B cell (primary cell): ENCODE data around the gene SEMA7A. TPM values are rescaled to one million over a fixed set of nuclear protein-coding genes. Genes with fewer than 3 reads are reported as not detected.

Experiments used
- ATAC-seq: fragments of 200-7000 bp; cut with Tn5 transposase; one replicate; pipeline ENCODE4 v1.10.0; 2021; ENCODE audit warnings: low read depth, mild to moderate bottlenecking, moderate number of reproducible peaks, moderate library complexity
- CTCF ChIA-PET: fragments of 350-600 bp; sonication (Branson Sonifier 250); formaldehyde crosslinking; loops from one replicate; lab custom pipeline; 2021; ENCODE audit warnings: antibody characterized with exemption, inconsistent platforms; lab: Charles Lee
- POLR2A ChIA-PET: fragments of 350-600 bp; sonication (Branson Sonifier 250); formaldehyde crosslinking; loops from one replicate; lab custom pipeline; 2021; ENCODE audit warnings: antibody characterized with exemption; lab: Charles Lee
- DNase-seq: peaks from one replicate; pipeline ENCODE4 v3.0.0; 2013
- H2AFZ ChIP-seq: 2 replicates; pipeline ENCODE4 v1.6.1; 2012; ENCODE audit warnings: mild to moderate bottlenecking, low read depth, low read length; ENCODE audit not compliant: insufficient read depth, poor library complexity, severe bottlenecking
- H3K27ac ChIP-seq, 2 donors: 1 replicate in 1 of 2; 2 replicates in 1 of 2; pipeline ENCODE4 v1.5.1; 2012 to 2013; ENCODE audit warnings: low read length in 2 of 2, mild to moderate bottlenecking in 2 of 2, moderate library complexity in 1 of 2
- H3K27me3 ChIP-seq, 4 experiments: fragments of 200-600 bp in 1 of 4; sonication (generic) in 1 of 4; replicated peaks in 1 of 4; 1 replicate in 2 of 4; 2 replicates in 2 of 4; pipeline versions ENCODE4 v1.6.1 to v1.7.0; 2013 to 2016; ENCODE audit warnings: low read length in 3 of 4, mild to moderate bottlenecking in 2 of 4, mixed read lengths in 1 of 4, moderate library complexity in 1 of 4; ENCODE audit not compliant: insufficient read depth in 4 of 4, control insufficient read depth in 3 of 4; ENCODE audit errors: control extremely low read depth in 1 of 4
- H3K36me3 ChIP-seq, 2 experiments: replicated peaks in 1 of 2; 1 replicate in 1 of 2; 2 replicates in 1 of 2; pipeline versions ENCODE4 v1.6.1 to v1.7.1; 2013; ENCODE audit warnings: low read length in 1 of 2; ENCODE audit not compliant: insufficient read depth in 2 of 2, control insufficient read depth in 1 of 2; ENCODE audit errors: control extremely low read depth in 1 of 2, extremely low read depth in 1 of 2
- H3K4me1 ChIP-seq, 2 donors: fragments of 200-600 bp in 1 of 2; sonication (generic) in 1 of 2; 1 replicate in 1 of 2; 2 replicates in 1 of 2; pipeline versions ENCODE4 v1.5.1 to v1.6.1; 2013 to 2017; ENCODE audit warnings: low read length in 2 of 2; ENCODE audit not compliant: control insufficient read depth in 2 of 2, insufficient read depth in 2 of 2
- H3K4me2 ChIP-seq: replicated peaks from 2 replicates; pipeline ENCODE3; 2012; ENCODE audit warnings: mild to moderate bottlenecking, low read depth, low read length; ENCODE audit not compliant: poor library complexity, severe bottlenecking
- H3K4me3 ChIP-seq, 5 experiments: fragments of 200-600 bp in 1 of 5; sonication (generic) in 1 of 5; 1 replicate in 3 of 5; 2 replicates in 2 of 5; pipeline versions ENCODE4 v1.5.1 to v1.7.0; 2011 to 2016; ENCODE audit warnings: low read length in 4 of 5, mild to moderate bottlenecking in 4 of 5, low read depth in 2 of 5, control low read depth in 1 of 5, moderate library complexity in 1 of 5; ENCODE audit not compliant: insufficient read depth in 1 of 5; ENCODE audit errors: control extremely low read depth in 1 of 5, extremely low read depth in 1 of 5
- H3K79me2 ChIP-seq: fragments of 200-600 bp; sonication (generic); one replicate; pipeline ENCODE4 v1.6.0; 2016; ENCODE audit warnings: low read length; ENCODE audit not compliant: control insufficient read depth, insufficient read depth
- H3K9ac ChIP-seq: fragments of 200-600 bp; sonication (generic); 2 replicates; pipeline ENCODE4 v1.6.1; 2017; ENCODE audit warnings: mild to moderate bottlenecking, low read length, moderate library complexity
- H3K9me3 ChIP-seq, 3 donors: one replicate each; pipeline versions ENCODE4 v1.6.1 to v1.7.1; 2013; ENCODE audit warnings: low read length in 2 of 3; ENCODE audit not compliant: control insufficient read depth in 2 of 3, insufficient read depth in 1 of 3; ENCODE audit errors: control extremely low read depth in 1 of 3
- H4K20me1 ChIP-seq: 2 replicates; pipeline ENCODE4 v1.6.0; 2012; ENCODE audit warnings: mild to moderate bottlenecking, low read length; ENCODE audit not compliant: insufficient read depth, control insufficient read depth, poor library complexity, severe bottlenecking
- H3K27ac Mint-ChIP-seq: one replicate; pipeline ENCODE4 v1.8.0; 2021; ENCODE audit warnings: mixed read lengths
- H3K27me3 Mint-ChIP-seq: one replicate; pipeline ENCODE4 v1.8.0; 2021; ENCODE audit warnings: mixed read lengths
- H3K4me1 Mint-ChIP-seq: one replicate; pipeline ENCODE4 v1.8.0; 2021; ENCODE audit warnings: mixed read lengths
- H3K4me3 Mint-ChIP-seq: one replicate; pipeline ENCODE4 v1.8.0; 2021; ENCODE audit warnings: mixed read lengths
- H3K9me3 Mint-ChIP-seq: one replicate; pipeline ENCODE4 v1.8.0; 2022; ENCODE audit warnings: mixed read lengths; ENCODE audit not compliant: insufficient read depth
- CTCF ChIP-seq: fragments of 200-600 bp; IDR thresholded peaks from one replicate; pipeline ENCODE4 v1.8.0; 2022; ENCODE audit warnings: antibody characterized with exemption, mild to moderate bottlenecking
- EZH2 ChIP-seq: IDR thresholded peaks from 2 replicates; pipeline ENCODE4 v1.6.1; 2012; ENCODE audit warnings: borderline replicate concordance, low read depth, mild to moderate bottlenecking, moderate library complexity, low read length; ENCODE audit not compliant: insufficient read depth, poor library complexity, severe bottlenecking
- WGBS: methylation state at CpG from one replicate; pipeline ENCODE4 v1.1.5; 2013; ENCODE audit warnings: missing lambda C conversion rate; ENCODE audit not compliant: insufficient coverage; 5-methylcytosine and 5-hydroxymethylcytosine counted together
- intact Hi-C: fragments of 100-400 bp; cut with micrococcal nuclease; formaldehyde crosslinking; loops from one replicate; pipeline ENCODE4 v1.10.0; 2022
- polyA plus RNA-seq: library from polyadenylated mRNA; depleted of rRNA; stranded (reverse); fragments of >200 nt; gene quantifications from 2 replicates; pipeline ENCODE4 v1.2.3, GENCODE V29; 2012
- total RNA-seq, 2 donors: library from RNA; stranded (reverse); fragments of 120-200 nt in 1 of 2; gene quantifications; 1 replicate in 1 of 2; 2 replicates in 1 of 2; pipeline versions ENCODE4 v1.2.3 to v1.2.4, GENCODE V29; 2013 to 2022

Gene SEMA7A
- total and polyA plus RNA-seq, 2 donors (not counting 1 experiment from before 2014, with no cell fraction given) = 42.0 to 44.2 TPM

GRCh38 chr15:74387141-74387541, 46.6 kb downstream of the SEMA7A start:
- peak overlapping the region; percentile 94 to 97 for H3K27ac ChIP-seq

More at GRCh38 chr15:74387141-74387541, 46.6 kb downstream of the SEMA7A start:
- TF ChIP-seq CTCF (no peak), EZH2 (no peak)
- intact Hi-C loops = no loop called here
- Mint-ChIP-seq H3K27me3 (no peaks in the 10 kb centered on the region), H3K9me3 (no peaks in the 10 kb centered on the region), H3K4me3 (peak overlapping the region; percentile 39), H3K4me1 (peaks cover 86% of the 10 kb centered on the region), H3K27ac (peak overlapping the region; percentile 89)
- Histone ChIP-seq H3K9me3 (no peaks in the 10 kb centered on the region), H3K4me3 (no peak overlapping the region), H3K79me2 (peaks cover 14% of the 10 kb centered on the region), H2AFZ (no peak overlapping the region), H3K36me3 (no peaks in the 10 kb centered on the region), H3K27me3 (no peaks in the 10 kb centered on the region), H3K4me1 (peaks cover 75 to 94% of the 10 kb centered on the region in 2 donors), H3K9ac (no peak overlapping the region), H4K20me1 (no peaks in the 10 kb centered on the region), H3K4me2 (peak overlapping the region; percentile 76)
- ATAC-seq = no peak
- 72% methylated on average over 12 of the region's 13 CpGs for WGBS
- ChIA-PET CTCF (interaction anchor here (3.7 to 23.1 kb wide), 4 partner anchors 8 to 51 kb away, joined by 30 to 855 read pairs (median 101); partner anchors contain the start of gene SEMA7A), POLR2A (interaction anchor here (3.5 to 4.0 kb wide), 2 partner anchors 9 to 15 kb away, joined by 40 to 64 read pairs; no protein-coding TSS in a partner anchor)
- DNase-seq = peak; percentile 59
